Ishikawa (cell line): ENCODE measurements around the gene ITIH2.

Experiments
- CREB1 ChIP-seq: IDR thresholded peaks from 2 replicates; pipeline ENCODE4 v1.6.1; 2012; ENCODE audit warnings: low read depth
- RAD21 ChIP-seq: IDR thresholded peaks from 2 replicates; pipeline ENCODE4 v1.6.1; 2012; ENCODE audit warnings: low read depth
- YY1 ChIP-seq: IDR thresholded peaks from 2 replicates; pipeline ENCODE4 v1.6.1; 2012; ENCODE audit warnings: low read depth
- TF ChIP-seq, protein P1 (sequence below): IDR thresholded peaks from 2 replicates; pipeline ENCODE4 v1.6.1; 2012

DNA sequence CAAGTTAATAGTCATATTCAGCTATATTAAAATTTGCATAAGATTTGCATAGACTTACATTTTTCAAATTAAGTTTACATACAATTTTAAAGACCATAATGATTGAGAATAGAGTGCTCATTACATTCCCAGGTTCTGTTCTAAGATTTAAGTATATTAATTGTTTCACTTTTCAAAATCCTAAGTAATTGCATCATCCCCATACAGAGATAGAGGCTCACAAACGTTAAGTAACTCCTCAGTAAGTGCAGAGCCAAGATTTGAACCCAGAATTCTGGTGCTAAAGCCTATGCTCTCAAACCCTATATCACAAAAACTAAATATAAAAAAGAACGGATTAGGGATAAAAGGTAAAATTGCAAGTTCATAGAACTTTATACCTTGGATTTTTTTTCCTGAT lies 38.4 kb upstream of the ITIH2 start:
- TF ChIP-seq RAD21: no peak
- TF ChIP-seq CREB1: no peak
- no peak for TF ChIP-seq YY1
- TF ChIP-seq, protein P1, sequence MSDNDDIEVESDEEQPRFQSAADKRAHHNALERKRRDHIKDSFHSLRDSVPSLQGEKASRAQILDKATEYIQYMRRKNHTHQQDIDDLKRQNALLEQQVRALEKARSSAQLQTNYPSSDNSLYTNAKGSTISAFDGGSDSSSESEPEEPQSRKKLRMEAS: no peak
